Measurements from ENCODE around the gene RABL3. TPM values are rescaled to one million over a fixed set of nuclear protein-coding genes. Genes with fewer than 3 reads are reported as not detected.
"Not testable (repeated sequence)": the region's sequence is repeated elsewhere in the genome, so short reads cannot be mapped to it uniquely, and the experiment has no call there.

The RABL3 gene
- total RNA-seq, 1 donor from 2014 or later, result 42.7 TPM

GRCh38 chr3:120683671-120684301 is 58.5 kb downstream of the RABL3 start:
- no peak for DNase-seq (ENCODE audit: low read depth)

GRCh38 chr3:120683213-120683612 is 59.1 kb downstream of the RABL3 start:
- peak; percentile 43 for DNase-seq (ENCODE audit: low read depth)

- peak; percentile 99 for DNase-seq (ENCODE audit: low read depth)
Measured at GRCh38 chr3:120682095-120682681, 60.1 kb downstream of the RABL3 start, which contains the start of gene HGD. Gene HGD, minus strand, starts transcription at chr3:120682239. Its CDS starts 128 bp downstream, at chr3:120682111.

GRCh38 chr3:120681506-120682038 is 60.7 kb downstream of the RABL3 start:
- DNase-seq (ENCODE audit: low read depth), result peak; percentile 85

- no peak for DNase-seq (ENCODE audit: low read depth)
Measured at GRCh38 chr3:120681018-120681417, 61.3 kb downstream of the RABL3 start.

GRCh38 chr3:120680193-120680894 is 62.0 kb downstream of the RABL3 start:
- peak; percentile 51 for DNase-seq (ENCODE audit: low read depth)

- peak; percentile 38 for DNase-seq (ENCODE audit: low read depth)
Measured at GRCh38 chr3:120678984-120679383, 63.3 kb downstream of the RABL3 start.

GRCh38 chr3:120678331-120678947 is 63.9 kb downstream of the RABL3 start:
- peak; percentile 100 for DNase-seq (ENCODE audit: low read depth)

- not testable (repeated sequence) for DNase-seq (ENCODE audit: low read depth)
Measured at GRCh38 chr3:120677193-120677592, 65.1 kb downstream of the RABL3 start.

- no peak for DNase-seq (ENCODE audit: low read depth)
Measured at GRCh38 chr3:120673116-120673515, 69.2 kb downstream of the RABL3 start.

- no peak for DNase-seq (ENCODE audit: low read depth)
Measured at GRCh38 chr3:120670576-120670975, 71.7 kb downstream of the RABL3 start.

- no peak for DNase-seq (ENCODE audit: low read depth)
Measured at GRCh38 chr3:120664926-120665325, 77.4 kb downstream of the RABL3 start.

GRCh38 chr3:120661945-120662344 is 80.4 kb downstream of the RABL3 start:
- DNase-seq (ENCODE audit: low read depth), result no peak

GRCh38 chr3:120661106-120661905 is 81.0 kb downstream of the RABL3 start:
- no peak for DNase-seq (ENCODE audit: low read depth)

- DNase-seq (ENCODE audit: low read depth), result no peak
Measured at GRCh38 chr3:120659834-120660233, 82.5 kb downstream of the RABL3 start.

- no peak for DNase-seq (ENCODE audit: low read depth)
Measured at GRCh38 chr3:120659285-120659684, 83.0 kb downstream of the RABL3 start.

GRCh38 chr3:120652896-120653545 is 89.3 kb downstream of the RABL3 start:
- DNase-seq (ENCODE audit: low read depth), result no peak

GRCh38 chr3:120652281-120652680 is 90.0 kb downstream of the RABL3 start:
- DNase-seq (ENCODE audit: low read depth), result no peak

- no peak for DNase-seq (ENCODE audit: low read depth)
Measured at GRCh38 chr3:120650311-120650710, 92.0 kb downstream of the RABL3 start.

GRCh38 chr3:120649830-120650233 is 92.5 kb downstream of the RABL3 start:
- peak; percentile 7 for DNase-seq (ENCODE audit: low read depth)

GRCh38 chr3:120648290-120648689 is 94.0 kb downstream of the RABL3 start:
- DNase-seq (ENCODE audit: low read depth), result no peak
